ENCODE measurements around the gene CD8B. TPM values are rescaled to one million over a fixed set of nuclear protein-coding genes. Genes with fewer than 3 reads are reported as not detected.
"Not testable (repeated sequence)": the region's sequence is repeated elsewhere in the genome, so short reads cannot be mapped to it uniquely, and the experiment has no call there.

CD8B gene
- polyA plus RNA-seq, 1 experiment: not detected

- H3K27ac ChIP-seq (ENCODE audit: low read depth, low read length); H3K27me3 ChIP-seq (ENCODE audit: control insufficient read depth, insufficient read depth, low read length); DNase-seq (ENCODE audit: low read depth, low spot score); CTCF ChIA-PET; POLR2A ChIA-PET; H3K9me3 ChIP-seq (ENCODE audit: control insufficient read depth, insufficient read depth, low read length); H3K4me3 ChIP-seq (ENCODE audit: low read depth, low read length): not testable (repeated sequence)
Measured at GRCh38 chr2:86857688-86858087, 4.0 kb downstream of the CD8B start.

- H3K27me3 ChIP-seq (ENCODE audit: control insufficient read depth, insufficient read depth, low read length); H3K9me3 ChIP-seq (ENCODE audit: control insufficient read depth, insufficient read depth, low read length); H3K4me3 ChIP-seq (ENCODE audit: low read depth, low read length); DNase-seq (ENCODE audit: low read depth, low spot score); POLR2A ChIA-PET; H3K27ac ChIP-seq (ENCODE audit: low read depth, low read length); CTCF ChIA-PET: not testable (repeated sequence)
Measured at GRCh38 chr2:86856498-86856897, 5.2 kb downstream of the CD8B start.

- DNase-seq (ENCODE audit: low read depth, low spot score); H3K9me3 ChIP-seq (ENCODE audit: control insufficient read depth, insufficient read depth, low read length); H3K4me3 ChIP-seq (ENCODE audit: low read depth, low read length); CTCF ChIA-PET; H3K27me3 ChIP-seq (ENCODE audit: control insufficient read depth, insufficient read depth, low read length); POLR2A ChIA-PET; H3K27ac ChIP-seq (ENCODE audit: low read depth, low read length): not testable (repeated sequence)
Measured at GRCh38 chr2:86855981-86856380, 5.7 kb downstream of the CD8B start.

- CTCF ChIA-PET; H3K9me3 ChIP-seq (ENCODE audit: control insufficient read depth, insufficient read depth, low read length); H3K4me3 ChIP-seq (ENCODE audit: low read depth, low read length); POLR2A ChIA-PET; DNase-seq (ENCODE audit: low read depth, low spot score); H3K27me3 ChIP-seq (ENCODE audit: control insufficient read depth, insufficient read depth, low read length); H3K27ac ChIP-seq (ENCODE audit: low read depth, low read length): not testable (repeated sequence)
Measured at GRCh38 chr2:86851581-86851980, 10.1 kb downstream of the CD8B start.

DNA sequence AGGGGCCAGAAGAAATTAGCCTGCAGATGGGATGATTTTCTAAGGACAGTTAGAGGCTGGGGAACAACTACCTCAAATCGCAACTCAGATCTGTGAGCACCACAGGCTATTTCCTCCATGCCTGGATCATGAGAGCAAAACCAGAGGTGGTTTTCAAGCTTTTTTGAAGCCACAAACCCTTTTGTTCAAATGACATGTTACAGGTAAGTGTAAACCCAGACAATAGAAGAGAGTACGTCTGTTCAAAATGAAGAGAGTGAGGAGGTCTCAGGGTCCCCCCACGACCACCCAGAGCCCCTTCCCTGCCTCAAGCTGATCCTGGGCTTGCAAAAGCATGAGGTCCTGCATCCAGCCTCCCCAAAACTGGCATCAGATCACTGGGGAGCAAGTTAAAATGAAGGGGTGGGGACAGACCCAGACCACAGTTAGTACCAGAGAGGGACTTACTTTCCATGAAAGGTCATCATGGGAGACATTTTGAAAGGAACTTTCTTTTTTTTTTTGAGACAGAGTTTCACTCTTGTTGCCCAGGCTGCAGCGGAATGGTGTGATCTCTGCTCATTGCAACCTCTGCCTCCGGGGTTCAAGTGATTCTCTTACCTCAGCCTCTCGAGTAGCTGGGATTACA lies 19.0 kb downstream of the CD8B start:
- H3K27ac ChIP-seq (ENCODE audit: low read depth, low read length); H3K27me3 ChIP-seq (ENCODE audit: control insufficient read depth, insufficient read depth, low read length); DNase-seq (ENCODE audit: low read depth, low spot score); H3K4me3 ChIP-seq (ENCODE audit: low read depth, low read length); H3K9me3 ChIP-seq (ENCODE audit: control insufficient read depth, insufficient read depth, low read length); POLR2A ChIA-PET; CTCF ChIA-PET: not testable (repeated sequence)

DNA sequence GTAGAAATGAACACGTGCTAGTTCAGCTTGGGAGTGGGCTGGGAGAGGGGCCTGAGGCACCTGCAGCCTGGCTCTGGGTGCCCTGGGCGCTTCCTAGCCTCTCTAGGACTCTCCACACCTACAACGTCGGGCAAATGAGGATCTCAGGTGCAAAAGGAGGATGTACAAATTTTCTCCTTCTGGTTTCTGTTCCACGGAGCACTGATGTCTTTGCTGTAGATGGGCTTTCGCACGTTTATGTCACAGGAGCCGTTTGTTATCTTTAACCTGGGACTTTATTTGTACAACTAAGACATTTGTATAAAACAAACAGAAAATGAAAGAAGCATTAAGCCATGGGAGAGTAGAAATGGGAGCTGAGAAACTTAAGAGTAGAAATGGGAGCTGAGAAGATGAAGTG lies 20.4 kb downstream of the CD8B start:
- H3K27me3 ChIP-seq (ENCODE audit: control insufficient read depth, insufficient read depth, low read length); POLR2A ChIA-PET; H3K27ac ChIP-seq (ENCODE audit: low read depth, low read length); CTCF ChIA-PET; DNase-seq (ENCODE audit: low read depth, low spot score); H3K4me3 ChIP-seq (ENCODE audit: low read depth, low read length); H3K9me3 ChIP-seq (ENCODE audit: control insufficient read depth, insufficient read depth, low read length): not testable (repeated sequence)

DNA sequence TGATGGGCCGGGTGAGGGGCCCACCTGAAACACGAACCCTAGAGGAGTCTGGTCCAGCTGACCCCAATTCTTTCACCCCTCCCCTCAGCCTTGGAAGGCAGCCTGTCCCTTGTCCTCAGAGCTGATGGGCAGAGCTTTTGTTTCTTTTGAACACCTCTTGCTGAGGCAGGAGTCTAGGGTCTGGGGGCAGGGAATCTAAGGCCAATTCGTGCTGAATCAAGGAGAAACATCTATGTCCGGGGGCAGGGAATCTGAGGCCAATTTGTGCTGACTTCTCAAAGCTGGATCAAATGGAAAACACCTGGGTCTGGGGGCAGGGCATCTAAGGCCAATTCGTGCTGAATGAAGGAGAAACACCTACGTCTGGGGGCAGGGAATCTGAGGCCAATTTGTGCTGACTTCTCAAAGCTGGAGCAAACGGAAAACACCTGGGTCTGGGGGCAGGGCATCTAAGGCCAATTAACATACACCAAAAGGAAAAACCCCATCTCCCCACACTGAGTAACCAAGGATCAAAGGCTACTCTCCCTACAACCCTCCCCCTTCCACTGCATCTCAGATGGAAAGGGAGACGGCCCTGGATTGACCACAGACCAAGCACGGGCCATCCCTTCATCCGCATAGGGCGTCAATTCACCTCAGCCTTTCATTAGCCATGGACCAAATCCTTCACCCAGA lies 21.7 kb downstream of the CD8B start:
- H3K9me3 ChIP-seq (ENCODE audit: control insufficient read depth, insufficient read depth, low read length); POLR2A ChIA-PET; DNase-seq (ENCODE audit: low read depth, low spot score); H3K4me3 ChIP-seq (ENCODE audit: low read depth, low read length); H3K27me3 ChIP-seq (ENCODE audit: control insufficient read depth, insufficient read depth, low read length); CTCF ChIA-PET; H3K27ac ChIP-seq (ENCODE audit: low read depth, low read length): not testable (repeated sequence)

DNA sequence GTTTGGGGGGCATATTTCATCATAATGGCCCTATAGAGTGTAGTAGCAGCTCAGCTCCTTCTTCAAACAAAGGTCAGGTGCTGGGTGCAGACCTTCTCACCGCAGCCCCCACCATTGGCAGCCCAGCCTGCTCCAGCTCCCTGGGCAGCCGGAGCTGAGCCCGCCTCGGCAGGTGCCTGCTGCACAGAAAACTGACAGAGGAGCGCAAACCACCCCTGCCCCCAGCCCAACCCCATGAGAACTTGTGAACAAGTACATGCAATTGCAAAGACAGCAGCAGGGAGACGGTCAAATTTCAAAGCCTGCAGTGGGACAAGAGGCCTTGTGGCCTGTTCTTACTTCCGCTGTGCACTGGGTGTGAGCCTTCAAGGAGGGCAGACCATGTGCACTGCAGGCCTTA lies 22.2 kb downstream of the CD8B start:
- DNase-seq (ENCODE audit: low read depth, low spot score); H3K9me3 ChIP-seq (ENCODE audit: control insufficient read depth, insufficient read depth, low read length); H3K4me3 ChIP-seq (ENCODE audit: low read depth, low read length); H3K27me3 ChIP-seq (ENCODE audit: control insufficient read depth, insufficient read depth, low read length); H3K27ac ChIP-seq (ENCODE audit: low read depth, low read length); CTCF ChIA-PET; POLR2A ChIA-PET: not testable (repeated sequence)

DNA sequence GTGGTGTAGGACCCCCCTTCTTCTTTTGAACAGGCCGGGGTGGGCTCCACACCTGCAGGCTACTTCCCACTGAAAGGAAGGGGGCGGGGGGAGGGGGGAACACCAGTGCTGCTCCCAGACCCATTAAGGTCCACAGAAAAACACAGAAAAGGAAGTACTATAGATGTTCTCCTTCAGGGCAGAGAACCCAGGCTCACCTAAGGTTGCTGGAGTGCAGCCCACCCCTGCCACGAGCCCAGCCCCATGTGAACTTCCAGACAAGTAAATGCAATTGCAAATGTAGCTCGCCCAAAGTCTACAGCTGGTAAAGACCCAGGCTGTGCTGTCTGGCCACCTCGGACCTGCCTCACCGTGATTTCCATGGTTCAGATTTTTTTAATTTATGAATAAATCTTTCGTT lies 24.0 kb downstream of the CD8B start:
- H3K27me3 ChIP-seq (ENCODE audit: control insufficient read depth, insufficient read depth, low read length); DNase-seq (ENCODE audit: low read depth, low spot score); CTCF ChIA-PET; POLR2A ChIA-PET; H3K9me3 ChIP-seq (ENCODE audit: control insufficient read depth, insufficient read depth, low read length); H3K27ac ChIP-seq (ENCODE audit: low read depth, low read length); H3K4me3 ChIP-seq (ENCODE audit: low read depth, low read length): not testable (repeated sequence)

- peak; percentile 38 for DNase-seq (ENCODE audit: low read depth, low spot score)
- H3K9me3 ChIP-seq (ENCODE audit: control insufficient read depth, insufficient read depth, low read length); CTCF ChIA-PET; POLR2A ChIA-PET; H3K27me3 ChIP-seq (ENCODE audit: control insufficient read depth, insufficient read depth, low read length); H3K27ac ChIP-seq (ENCODE audit: low read depth, low read length): not testable (repeated sequence)
- 0 out of 2 replicates have a peak overlapping the region, but pooled peaks have one; percentile 10 for H3K4me3 ChIP-seq (ENCODE audit: low read depth, low read length)
Measured at GRCh38 chr2:86836915-86837695, 24.6 kb downstream of the CD8B start.

DNA sequence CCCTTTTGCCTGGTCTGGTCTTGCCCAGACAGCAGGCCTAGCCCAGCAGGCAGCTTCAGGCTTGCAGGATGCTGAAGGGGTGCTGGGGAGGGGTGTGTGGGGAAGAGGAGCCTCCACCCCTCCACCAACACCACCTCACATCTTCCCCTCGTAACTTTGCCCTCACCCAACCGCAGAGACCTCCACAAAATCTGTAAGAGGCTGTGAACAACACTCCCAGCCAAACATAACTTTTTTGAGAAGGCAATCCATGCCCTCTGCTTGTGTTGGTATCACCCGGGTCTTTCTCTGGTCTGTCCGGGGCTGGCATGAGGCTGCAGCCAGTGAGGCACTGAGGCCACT lies 26.2 kb downstream of the CD8B start:
- H3K9me3 ChIP-seq (ENCODE audit: control insufficient read depth, insufficient read depth, low read length); DNase-seq (ENCODE audit: low read depth, low spot score); H3K4me3 ChIP-seq (ENCODE audit: low read depth, low read length); CTCF ChIA-PET; POLR2A ChIA-PET; H3K27ac ChIP-seq (ENCODE audit: low read depth, low read length); H3K27me3 ChIP-seq (ENCODE audit: control insufficient read depth, insufficient read depth, low read length): not testable (repeated sequence)
